ENCODE results near the gene EEF2.

DNA sequence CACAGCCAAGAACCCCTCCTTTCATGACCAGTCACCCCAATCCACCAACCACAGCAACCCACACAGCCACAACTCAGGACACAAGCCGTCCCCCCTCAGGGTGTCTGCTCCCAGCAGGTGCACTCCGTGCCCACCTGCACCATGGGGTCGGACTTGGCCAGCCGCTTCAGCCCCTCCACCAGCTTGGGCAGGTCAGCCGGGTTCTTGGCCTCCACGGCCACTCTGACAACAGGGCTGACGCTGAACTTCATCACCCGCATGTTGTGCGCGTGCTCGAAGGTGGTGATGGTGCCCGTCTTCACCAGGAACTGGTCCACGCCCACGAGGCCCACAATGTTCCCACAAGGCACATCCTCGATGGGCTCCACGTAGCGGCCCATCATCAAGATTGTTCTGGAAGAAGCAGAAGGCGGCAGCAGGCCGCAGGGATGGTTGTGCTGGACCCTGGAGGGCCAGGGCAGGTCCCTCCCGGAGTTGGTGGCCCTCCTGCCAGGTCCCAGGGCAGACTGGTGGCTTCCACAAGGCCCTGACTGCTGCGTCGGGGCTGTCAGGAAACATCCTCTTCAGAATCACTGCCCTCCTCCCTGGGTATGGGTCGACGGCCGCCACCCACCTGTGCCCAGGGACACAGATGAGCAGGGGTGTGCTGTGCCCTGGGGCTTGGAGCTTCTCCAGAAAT is 5.5 kb downstream of the EEF2 start:
- TF ChIP-seq, protein P1, sequence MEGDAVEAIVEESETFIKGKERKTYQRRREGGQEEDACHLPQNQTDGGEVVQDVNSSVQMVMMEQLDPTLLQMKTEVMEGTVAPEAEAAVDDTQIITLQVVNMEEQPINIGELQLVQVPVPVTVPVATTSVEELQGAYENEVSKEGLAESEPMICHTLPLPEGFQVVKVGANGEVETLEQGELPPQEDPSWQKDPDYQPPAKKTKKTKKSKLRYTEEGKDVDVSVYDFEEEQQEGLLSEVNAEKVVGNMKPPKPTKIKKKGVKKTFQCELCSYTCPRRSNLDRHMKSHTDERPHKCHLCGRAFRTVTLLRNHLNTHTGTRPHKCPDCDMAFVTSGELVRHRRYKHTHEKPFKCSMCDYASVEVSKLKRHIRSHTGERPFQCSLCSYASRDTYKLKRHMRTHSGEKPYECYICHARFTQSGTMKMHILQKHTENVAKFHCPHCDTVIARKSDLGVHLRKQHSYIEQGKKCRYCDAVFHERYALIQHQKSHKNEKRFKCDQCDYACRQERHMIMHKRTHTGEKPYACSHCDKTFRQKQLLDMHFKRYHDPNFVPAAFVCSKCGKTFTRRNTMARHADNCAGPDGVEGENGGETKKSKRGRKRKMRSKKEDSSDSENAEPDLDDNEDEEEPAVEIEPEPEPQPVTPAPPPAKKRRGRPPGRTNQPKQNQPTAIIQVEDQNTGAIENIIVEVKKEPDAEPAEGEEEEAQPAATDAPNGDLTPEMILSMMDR (IDR thresholded peaks at IDR 0.05) = no peak
- TF ChIP-seq POLR2AphosphoS5 (IDR thresholded peaks at IDR 0.05; ENCODE audit: insufficient read depth in 1 of 2, low read depth in 1 of 2) = peak in 1 of 2 donors; percentile 40
- no peak for TF ChIP-seq POLR2A (IDR thresholded peaks at IDR 0.05)

All from vagina (tissue), 2 donors.